CD4-positive, alpha-beta T cell treated with Interleukin-21 for 1 hour (primary cell): ENCODE data around the gene LCOR.
"Not testable (repeated sequence)": the region's sequence is repeated elsewhere in the genome, so short reads cannot be mapped to it uniquely, and the experiment has no call there.

Experiments used
- DNase-seq: peaks from one replicate; pipeline ENCODE4 v3.0.0-alpha.2; 2020

LCOR gene

DNA sequence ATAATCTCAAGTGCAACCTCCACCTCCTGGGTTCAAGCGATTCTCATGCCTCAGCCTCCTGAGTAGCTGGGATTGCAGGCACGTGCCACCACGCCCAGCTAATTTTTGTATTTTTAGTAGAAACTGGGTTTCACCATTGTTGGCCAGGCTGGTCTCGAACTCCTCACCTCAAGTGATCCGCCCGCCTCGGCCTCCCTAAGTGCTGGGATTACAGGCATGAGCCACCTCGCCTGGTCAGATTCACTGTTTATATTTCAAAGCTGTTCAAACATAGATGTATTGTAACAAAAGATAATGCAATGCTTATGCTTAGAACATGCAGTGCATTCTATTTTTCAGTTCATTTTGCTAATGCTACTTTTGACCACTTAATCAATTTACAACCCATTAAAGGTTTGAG lies 111.1 kb downstream of the LCOR start:
- not testable (repeated sequence) for DNase-seq

DNA sequence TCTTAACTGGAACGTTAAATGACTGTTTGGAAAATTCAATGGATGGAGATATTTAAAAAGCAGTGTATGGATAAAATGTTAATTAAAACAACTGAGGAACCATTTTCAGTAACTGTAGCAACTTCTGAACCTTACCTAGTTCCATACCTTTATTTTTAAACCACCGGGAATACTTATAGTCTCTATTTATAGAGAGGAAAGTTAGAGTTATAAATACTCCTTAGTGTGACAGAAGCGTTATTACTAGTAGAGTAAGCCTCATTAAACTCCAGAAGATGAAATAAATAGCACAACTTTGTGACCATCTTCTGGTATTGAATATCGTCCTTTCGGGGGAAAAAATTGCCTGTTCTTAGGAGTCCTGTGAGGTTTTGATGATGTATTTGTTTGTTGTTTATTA lies 114.9 kb downstream of the LCOR start:
- no peak for DNase-seq

DNA sequence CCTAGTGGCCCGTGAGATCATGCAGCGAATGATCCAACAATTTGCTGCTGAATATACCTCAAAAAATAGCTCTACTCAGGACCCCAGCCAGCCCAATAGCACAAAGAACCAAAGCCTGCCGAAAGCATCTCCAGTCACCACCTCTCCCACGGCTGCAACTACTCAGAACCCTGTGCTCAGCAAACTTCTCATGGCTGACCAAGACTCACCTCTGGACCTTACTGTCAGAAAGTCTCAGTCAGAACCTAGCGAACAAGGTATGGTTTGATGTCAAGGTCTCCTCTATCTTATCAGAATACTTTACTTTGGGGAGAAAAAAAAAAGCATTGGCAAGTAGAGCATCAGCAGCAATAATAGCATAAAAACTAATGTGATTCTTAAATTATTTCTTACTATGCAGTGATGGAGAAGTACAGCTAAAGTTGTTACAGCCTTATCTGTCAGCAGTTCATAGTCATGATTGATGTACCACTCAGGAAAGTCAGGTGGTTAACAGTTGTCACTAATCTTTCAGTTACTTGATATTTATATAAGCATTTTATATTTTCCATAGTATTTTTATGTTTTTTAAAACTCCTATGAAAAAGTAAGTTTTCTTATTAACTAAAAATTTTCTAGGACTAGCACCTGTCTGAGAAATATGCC lies 117.1 kb downstream of the LCOR start:
- DNase-seq, result no peak

DNA sequence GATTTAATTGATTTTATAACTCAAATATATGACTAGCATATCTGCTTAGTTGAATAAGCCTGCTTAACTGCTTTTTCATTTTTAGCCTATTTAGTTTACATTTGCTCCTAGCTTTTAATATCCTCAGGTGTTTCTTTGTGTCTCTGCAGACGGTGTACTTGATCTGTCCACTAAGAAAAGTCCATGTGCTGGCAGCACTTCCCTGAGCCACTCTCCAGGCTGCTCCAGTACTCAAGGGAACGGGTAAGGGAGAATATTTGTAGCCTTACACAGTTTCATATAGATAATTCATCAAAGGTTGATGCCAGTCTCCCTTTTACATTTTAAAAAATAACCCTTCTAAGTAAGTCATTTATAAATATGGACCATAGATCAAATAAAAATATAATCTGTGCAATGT lies 119.9 kb downstream of the LCOR start:
- DNase-seq, result no peak

DNA sequence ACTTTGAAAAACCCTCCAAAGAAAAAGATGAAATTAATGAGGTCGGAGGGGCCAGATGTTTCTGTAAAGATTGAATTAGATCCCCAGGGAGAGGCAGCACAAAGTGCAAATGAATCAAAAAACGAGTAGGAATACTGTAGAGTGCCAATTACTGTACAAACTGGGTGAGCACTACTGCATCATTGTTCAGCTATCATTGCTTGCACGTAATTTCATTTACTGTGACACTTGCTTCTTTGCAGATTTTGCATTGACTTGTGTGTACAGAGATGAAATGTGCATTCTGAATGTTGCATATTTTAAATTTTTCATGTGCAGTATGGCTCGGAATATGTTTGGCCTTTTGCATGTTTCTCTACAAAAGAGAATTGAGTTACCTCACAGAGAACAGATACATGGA lies 123.7 kb downstream of the LCOR start:
- DNase-seq, result no peak

DNA sequence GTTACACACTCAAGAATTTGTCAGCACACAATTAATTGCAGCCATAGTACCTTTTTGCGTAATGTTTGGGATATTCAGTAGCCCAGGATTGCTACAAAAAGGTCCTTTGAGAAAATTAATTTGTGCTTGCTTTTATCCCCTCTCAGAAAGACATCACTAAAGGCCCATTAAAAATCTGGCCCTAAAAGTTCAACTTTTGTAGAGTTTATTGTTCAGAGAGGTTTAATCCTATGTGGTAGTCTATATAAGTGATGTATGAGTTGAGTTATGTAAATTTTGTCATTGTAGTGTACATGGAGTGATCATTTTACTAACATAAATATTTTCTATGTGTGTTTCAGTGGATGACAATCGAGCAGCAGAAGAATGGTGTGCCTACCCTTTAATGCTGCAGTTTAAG lies 126.0 kb downstream of the LCOR start:
- DNase-seq, result no peak

DNA sequence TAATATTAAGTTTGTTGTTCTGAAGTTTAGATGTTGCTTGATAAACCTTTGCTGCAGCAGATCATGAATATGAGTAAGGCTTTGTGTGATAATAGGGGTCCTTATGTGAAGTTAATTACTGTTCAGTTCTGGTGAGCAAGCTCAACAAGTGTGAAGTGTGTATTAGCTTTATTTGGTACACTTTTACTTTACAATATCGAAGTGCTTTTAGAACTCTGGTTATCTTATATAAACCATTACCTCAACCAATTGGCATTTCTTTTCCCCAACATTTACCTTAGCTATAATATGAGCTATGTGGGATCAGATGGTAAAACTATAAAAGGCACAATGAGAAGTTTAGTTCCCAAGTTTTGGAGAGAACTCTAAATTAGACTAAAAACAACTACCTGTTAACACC lies 127.6 kb downstream of the LCOR start:
- DNase-seq, result no peak

DNA sequence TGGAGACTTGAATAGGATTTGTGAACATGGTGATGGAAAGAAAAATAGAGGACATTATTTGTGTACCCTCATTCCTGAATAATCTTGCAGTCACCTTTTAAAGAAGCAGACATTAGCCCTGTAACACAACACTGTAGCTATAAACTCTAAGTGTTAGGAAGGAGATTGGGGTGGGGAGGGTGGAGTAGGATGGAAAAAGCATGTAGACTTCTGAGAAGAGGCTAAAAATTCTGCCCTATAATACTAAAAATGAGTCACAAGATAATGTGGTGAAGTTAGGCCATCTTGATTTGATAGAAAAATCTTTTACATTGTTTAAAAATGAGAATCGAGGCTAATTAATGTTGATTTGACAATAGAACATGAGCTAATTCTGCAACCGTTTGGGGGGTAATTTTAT lies 128.8 kb downstream of the LCOR start:
- no peak for DNase-seq

DNA sequence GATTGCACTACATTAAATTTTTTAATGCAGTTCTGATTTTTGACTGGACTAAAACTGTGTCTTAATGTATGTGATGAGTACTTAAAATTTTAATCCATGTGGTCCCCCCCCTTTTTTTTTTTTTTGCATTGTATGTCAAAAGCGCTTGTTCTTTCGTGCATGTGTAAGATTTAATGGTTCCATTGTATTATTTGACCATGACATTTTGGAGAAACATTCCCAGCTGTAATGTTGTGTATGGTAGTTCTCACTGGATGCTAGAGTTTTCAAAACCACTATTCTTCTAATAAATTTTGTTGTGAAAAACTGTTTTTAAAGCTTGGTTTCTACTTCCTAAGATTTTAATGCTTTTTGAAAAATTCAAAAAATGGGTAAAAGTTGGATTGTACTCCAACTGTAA lies 132.0 kb downstream of the LCOR start:
- DNase-seq, result no peak

DNA sequence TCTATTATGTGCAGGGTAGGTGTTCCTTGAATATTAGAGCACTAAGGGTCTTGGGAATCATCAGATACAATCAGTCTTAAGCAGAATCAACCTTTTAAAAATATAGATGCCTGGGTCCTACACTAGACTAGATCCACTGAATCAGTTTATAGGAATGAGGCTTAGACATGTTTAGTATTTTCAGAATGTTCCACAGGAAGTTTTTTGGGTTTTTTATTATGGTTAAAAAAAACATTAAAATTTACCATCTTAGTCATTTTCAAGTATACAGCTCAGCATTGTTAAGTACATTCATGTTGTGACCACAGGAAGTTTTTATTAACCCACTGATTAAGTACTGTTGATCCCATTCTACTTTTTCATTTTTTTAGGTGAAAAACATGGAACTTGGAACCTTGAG lies 135.7 kb downstream of the LCOR start:
- no peak for DNase-seq

DNA sequence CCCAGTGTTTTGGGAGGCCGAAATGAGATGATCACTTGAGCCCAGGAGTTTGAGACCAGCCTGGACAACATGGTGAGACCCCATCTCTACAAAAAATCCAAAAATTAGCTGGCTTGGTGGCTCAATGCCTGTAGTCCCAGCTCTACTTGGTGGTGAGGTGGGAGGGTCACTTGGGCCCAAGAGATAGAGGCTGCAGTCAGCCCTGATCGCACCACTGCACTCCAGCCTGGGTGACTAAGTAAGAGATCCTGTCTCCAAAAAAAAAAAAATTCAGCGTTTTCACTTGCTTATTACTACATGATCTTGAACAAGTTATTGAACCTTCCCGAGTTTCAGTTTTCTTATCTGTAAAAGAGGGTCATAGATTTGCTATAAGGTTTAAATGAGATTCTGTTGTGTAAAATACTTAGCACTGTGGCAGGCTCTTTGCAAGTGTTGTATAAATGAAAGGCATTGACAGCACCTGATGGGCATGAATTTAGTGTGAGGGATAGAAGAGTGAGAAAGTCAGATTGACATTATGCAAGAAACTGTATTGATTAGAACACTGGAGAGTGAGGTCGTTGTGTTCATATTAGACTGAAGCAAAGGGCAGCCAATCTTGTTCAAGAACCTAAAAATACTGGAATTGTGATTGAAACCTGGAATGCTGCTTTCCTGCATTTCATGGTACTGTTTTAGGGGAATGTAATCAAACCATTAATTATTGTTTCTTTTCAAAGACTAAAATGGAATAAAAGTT lies 136.8 kb downstream of the LCOR start:
- DNase-seq, result no peak

DNA sequence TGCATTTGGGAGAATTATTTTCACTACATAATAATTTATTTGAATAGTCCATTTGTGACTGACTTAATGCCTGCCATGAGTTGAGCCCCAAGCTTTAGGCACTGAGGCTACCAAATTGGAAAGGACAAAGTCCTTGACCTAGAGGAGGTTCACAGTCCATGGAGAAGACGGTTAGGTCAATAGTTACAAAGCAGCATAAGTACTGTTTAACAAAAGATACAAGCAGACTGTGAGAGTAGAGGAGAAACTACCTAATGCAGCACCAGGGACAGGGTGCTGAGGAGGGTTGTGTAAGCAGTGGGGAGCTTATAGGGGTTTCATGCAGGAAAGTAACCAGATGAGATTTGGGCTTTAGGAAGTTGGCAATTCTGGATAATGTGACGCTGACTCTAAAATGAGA lies 139.2 kb downstream of the LCOR start:
- DNase-seq, result no peak

DNA sequence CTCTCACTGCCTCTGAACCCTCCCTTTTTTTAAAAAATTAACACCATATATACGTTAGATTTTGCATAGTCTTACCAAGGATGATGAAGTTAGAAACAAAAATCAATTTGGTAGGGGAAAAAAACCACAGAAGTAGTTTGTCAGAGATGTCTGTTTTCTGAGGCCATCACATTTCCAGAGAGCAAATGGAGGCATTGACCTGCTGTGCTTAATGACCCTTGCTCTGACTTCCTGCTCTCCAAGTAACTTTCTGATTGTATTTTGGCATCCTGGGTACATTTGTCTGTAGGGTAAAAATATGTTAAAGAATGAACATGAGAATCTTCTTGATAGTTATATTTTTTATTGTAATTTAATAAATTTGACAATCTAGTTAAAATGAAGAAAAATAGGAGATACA lies 140.2 kb downstream of the LCOR start:
- no peak for DNase-seq

DNA sequence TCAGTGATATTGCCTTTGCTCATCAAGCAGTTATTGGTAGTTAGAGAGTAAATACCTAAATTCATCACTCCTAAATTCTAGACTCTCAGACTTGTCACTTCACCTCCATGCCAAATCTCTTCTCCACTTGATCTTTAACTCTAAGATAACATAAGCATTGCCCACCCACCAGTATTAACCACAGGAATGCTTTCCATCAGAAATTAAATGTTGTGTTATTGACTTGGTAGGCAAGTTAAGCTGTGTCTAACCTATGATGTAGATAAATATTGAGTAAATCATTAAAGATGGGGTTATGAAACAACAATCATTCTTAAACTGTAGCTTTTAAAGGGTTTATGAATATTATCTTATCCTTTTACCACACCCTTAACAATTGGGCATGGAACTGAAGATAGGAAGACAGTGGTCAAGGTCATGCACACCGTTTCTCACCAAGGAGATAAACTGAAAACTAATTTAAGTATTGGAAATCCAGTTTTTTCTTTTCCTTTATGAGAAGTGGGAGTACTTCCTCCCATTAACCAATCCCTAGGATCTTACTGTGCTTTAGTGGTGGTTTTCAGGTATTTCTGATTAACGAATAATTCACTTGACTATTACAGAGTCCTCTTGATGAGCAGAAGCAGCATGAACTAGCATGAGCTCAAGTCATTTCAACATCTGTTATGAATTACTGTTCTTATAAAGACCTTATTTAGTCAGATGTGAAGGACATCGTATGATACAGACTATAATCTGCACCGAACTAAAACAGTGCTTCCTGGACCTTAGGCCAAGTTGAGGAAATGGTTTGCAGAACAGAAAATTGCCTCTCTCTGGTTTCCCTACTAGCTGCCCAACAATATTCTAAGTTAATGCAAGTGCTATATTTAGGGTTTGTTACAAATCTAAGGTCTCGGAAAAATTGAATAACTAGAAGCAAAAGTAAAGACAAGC lies 142.0 kb downstream of the LCOR start:
- no peak for DNase-seq

DNA sequence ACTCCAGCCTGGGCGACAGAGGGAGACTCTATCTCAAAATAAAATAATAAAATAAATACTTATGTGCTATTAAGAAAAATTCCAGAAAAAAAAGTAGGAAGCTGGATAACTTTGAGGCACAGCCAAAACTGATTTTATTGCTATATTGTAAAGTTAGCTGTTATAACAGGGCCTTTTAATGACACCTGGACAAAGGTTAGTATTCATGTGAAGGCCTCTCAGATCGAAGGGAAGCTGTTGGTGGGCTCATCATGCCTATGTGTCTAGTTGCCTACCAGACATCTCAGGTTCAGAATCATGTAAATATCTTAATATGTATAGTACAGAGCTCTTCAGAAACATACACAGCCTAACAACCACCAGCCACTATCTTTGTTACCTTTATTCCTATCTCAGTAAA lies 143.0 kb downstream of the LCOR start:
- DNase-seq, result no peak

DNA sequence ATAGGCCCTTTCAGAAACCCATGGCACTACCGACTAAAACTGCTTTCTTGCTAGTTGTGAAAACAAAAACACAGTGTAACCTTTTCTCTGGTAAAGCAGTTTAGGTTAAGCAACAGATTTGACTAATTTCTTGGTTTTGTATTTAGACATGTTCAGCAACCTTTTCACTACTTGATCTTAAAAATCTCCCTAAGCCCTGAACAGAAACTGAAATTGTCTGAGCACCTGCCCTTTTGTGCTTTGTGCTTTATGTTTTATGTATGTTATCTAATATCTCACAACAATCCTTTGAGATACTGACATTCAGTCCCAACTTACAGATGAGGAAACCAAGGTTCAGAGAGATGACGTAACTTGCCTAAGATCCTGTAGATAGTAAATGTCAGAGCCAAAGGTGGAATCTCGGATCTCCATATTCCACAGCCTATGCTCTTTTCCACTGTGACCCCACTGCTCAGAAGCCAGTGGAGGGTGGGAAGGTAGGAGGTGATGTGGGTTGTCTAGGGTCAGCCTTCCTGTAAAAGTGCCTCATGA lies 146.6 kb downstream of the LCOR start:
- DNase-seq, result no peak

DNA sequence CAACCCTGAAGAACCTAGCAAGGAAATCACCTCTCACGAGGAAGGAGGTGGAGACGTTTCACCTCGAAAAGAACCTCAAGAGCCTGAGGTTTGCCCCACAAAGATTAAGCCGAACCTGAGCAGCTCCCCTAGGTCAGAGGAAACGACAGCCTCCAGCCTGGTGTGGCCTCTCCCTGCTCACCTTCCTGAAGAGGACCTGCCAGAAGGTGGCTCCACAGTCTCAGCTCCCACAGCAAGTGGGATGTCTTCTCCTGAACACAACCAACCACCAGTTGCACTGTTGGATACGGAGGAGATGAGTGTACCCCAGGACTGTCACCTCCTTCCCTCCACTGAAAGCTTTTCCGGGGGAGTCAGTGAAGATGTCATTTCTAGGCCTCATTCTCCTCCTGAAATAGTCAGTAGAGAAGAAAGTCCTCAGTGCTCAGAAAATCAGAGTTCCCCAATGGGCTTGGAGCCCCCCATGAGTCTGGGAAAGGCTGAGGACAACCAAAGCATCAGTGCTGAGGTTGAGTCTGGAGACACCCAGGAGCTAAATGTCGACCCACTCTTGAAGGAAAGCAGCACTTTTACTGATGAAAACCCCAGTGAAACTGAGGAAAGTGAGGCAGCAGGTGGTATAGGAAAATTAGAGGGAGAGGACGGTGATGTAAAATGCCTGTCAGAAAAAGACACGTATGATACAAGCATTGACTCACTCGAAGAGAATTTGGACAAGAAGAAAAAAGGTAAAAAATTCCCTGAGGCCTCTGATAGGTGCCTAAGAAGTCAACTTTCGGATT lies 150.2 kb downstream of the LCOR start:
- no peak for DNase-seq

DNA sequence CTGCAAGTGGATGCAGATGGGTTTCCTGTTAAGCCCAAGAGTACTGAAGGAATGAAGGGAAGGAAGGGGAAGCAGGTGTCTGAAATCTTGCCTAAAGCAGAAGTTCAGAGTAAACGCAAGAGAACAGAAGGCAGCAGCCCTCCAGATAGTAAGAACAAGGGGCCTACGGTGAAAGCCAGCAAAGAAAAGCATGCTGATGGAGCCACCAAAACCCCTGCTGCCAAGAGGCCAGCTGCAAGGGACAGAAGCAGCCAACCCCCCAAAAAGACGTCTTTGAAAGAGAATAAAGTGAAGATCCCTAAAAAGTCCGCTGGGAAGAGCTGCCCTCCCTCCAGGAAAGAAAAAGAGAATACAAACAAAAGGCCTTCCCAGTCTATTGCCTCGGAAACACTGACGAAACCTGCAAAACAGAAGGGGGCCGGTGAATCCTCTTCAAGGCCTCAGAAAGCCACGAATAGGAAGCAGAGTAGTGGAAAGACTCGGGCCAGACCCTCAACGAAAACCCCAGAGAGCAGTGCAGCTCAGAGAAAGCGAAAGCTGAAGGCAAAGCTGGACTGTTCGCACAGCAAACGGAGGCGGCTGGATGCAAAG lies 152.5 kb downstream of the LCOR start:
- no peak for DNase-seq

DNA sequence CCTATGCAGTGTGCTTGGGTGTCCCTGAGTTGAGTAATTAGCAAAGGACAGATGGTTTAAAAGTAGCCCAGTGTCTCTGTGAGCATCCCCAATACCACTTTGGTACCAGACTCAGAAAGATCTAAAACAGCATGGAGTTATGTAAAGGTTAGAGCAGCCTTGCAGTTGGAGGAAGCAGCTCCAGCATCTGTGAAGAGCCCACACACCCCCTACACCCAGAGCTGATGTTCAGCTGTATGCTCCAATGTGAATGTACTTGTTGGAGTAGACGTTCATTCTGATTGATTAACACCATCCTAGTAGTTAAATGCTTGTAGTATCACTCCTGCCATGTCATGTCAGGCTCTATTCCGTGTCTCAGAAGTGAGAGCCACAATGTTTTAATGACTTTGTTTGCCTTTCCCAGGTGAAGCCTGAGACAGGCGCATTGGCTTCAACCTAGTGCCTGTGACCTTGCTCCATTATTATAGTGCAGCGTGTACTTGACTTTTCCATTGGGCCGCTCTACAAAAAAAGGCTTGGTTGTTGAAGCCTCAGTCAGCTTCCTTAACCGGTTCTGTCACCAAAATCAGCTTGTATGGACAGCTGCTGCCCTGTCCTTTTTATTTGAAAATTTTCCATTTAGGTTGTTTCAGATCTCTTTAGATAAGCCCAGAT lies 154.2 kb downstream of the LCOR start:
- no peak for DNase-seq

DNA sequence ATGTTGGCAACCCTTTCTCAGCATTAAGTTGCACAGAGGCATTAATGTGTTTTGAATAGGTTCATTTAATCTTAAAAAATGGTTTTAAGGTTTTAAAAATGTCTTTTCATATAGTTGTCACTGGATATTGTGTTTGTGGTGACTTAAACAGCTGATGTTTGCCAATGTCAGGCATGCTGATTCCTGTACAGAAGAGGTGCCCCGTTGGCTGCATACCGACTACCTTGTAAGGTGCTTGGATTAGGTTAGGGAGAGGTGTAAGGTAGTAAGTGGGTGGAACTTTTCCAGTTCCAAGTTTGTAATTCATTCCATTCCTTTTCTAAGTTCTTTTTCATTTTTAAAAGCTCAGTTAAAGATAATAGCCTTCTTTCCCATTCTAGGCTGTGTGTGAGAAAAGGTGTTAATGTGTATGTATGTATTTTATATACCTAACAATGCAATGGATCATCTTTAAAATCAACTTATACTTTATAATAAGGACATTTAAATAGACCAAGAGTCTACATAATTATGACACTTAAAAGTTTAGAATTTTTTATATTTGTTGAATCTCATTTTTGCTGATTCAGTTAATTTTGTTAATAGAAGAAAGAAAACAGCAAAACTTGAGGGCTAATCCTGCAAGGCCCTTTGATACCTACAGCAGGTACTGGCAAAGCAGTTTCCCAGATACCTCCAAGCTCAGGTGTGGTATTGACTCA lies 155.2 kb downstream of the LCOR start:
- no peak for DNase-seq

DNA sequence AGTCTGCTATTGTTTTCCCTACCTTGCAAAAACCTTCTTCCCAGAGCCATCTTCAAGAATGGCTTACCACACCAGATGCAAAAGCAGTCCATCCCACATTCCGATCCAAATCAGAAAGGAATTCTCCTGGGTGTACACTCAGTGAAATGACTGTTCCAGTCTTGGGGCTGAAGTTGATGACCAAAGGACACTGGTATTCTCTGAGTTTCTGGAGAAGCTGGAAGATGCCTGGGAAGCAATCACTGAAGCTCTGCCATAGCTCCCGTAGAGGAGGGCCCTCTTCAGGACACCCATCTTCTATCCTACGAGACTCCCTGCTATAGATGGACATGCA lies 155.7 kb downstream of the LCOR start:
- no peak for DNase-seq
